MM.1S (cell line): ENCODE measurements around the gene NOL9.

ENCODE experiments used
- EZH2 ChIP-seq: fragments of 300-600 bp; sonication (generic); optimal IDR thresholded peaks from 2 replicates; pipeline ENCODE3; 2017; ENCODE audit warnings: low read depth, mild to moderate bottlenecking, antibody characterized with exemption, low read length, mixed read lengths
- EZH2phosphoT487 ChIP-seq: fragments of 300-600 bp; sonication (generic); IDR thresholded peaks from 2 replicates; pipeline ENCODE4 v1.6.1; 2018; ENCODE audit warnings: antibody characterized with exemption, low read length
- TF ChIP-seq, protein P1 (sequence below): fragments of 300-600 bp; sonication (generic); IDR thresholded peaks from 2 replicates; pipeline ENCODE4 v1.5.1; 2016; ENCODE audit warnings: antibody characterized with exemption, low read length, mixed read lengths

DNA sequence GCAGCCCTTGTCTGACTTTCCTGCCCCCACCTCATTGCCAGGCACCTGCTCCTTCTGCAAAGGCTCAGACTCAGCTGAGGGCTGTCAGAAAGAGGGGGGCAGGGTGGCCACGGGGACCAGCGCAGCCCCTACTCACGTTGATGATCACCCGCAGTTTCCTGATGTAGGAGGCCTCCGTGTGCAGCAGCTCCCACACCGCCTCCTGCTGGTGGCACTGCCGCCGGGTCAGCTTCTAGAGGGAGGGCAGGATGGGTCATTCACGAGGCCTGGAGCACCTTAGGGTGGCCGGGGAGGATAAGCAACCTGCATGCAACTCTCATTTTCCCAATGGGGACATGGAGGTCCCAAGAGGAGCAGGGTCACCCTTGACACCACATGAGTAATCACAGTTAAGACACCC, 81.9 kb downstream of the NOL9 start:
- TF ChIP-seq, protein P1, sequence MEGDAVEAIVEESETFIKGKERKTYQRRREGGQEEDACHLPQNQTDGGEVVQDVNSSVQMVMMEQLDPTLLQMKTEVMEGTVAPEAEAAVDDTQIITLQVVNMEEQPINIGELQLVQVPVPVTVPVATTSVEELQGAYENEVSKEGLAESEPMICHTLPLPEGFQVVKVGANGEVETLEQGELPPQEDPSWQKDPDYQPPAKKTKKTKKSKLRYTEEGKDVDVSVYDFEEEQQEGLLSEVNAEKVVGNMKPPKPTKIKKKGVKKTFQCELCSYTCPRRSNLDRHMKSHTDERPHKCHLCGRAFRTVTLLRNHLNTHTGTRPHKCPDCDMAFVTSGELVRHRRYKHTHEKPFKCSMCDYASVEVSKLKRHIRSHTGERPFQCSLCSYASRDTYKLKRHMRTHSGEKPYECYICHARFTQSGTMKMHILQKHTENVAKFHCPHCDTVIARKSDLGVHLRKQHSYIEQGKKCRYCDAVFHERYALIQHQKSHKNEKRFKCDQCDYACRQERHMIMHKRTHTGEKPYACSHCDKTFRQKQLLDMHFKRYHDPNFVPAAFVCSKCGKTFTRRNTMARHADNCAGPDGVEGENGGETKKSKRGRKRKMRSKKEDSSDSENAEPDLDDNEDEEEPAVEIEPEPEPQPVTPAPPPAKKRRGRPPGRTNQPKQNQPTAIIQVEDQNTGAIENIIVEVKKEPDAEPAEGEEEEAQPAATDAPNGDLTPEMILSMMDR, result peak; percentile 76
- TF ChIP-seq EZH2 (no peak), EZH2phosphoT487 (no peak)
